NCI-H2171 (cell line): ENCODE data around the gene CD83.

Experiments
- DNase-seq: peaks from one replicate; lab custom pipeline; 2025; lab: John Stamatoyannopoulos, UW

The CD83 gene

DNA sequence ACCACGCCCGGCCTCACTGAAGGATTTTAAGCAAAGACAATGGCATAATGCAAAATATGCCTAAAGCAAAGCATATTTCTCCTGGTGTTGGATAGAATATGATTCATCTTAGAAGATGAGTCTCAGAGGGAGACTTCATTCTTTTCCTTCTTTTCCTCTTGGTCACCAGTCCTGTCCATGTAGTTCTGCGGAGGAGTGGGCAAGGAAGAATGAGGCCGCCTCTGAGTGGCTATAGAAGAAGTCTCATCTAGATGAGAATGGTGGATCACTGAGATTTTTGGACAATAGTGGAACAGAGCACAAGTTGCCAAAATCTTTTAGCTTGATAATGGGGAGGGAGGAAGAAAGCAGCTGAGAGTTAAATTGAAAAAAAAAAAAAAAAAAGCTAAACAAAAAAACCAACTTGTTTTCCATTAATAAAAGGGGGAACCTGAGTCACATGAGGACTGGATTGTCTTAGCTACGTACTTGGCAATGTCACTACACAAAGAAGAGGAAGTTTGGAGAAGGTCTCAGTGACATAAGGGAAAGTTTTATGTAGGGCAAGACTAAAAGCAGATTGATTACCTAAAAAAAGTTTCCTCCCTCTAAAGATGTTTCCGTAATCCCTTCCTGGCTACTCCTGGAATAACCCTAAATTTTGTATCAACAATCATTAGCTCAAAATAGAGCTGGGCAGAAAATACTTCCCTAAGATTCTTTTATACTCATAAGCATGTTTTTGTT lies 6.0 kb downstream of the CD83 start:
- DNase-seq, result no peak

DNA sequence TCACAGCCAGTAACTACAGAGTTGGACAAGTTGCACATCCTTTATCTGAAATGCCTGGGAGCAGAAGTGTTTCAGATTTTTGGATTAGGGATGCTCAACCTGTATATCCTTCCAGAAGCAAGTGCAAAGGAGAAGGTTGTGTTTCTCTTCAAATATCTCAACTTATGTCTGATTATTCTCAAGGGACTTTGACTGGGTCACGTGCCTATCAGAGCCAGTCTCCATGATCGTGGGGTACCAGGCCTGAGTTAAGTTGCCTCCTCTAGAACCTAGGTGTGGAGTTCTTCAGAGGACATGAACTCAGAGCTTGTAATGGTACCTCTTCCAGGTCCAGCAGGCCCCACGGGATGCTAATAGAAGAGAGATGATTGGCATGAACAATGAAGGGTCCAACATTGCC lies 7.8 kb downstream of the CD83 start:
- no peak for DNase-seq

DNA sequence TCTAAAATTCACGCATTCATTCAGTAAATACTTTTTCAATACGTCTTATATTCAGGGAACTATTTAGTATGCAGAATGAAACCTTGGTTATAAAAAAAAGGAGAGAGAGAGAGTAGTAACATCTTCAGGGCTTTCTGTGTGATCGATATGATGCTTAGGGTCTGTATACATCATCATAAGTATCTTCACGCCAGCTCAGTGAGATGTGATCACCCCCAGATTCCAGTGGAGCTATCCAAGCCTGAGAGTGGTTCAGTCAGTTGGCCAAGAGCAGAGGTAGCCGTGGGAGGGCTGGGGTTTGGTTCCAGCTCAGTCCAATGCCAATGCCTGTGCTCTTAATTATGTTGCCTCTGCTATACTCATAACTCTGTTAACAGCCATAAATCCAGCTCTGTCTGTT lies 8.6 kb downstream of the CD83 start:
- no peak for DNase-seq

DNA sequence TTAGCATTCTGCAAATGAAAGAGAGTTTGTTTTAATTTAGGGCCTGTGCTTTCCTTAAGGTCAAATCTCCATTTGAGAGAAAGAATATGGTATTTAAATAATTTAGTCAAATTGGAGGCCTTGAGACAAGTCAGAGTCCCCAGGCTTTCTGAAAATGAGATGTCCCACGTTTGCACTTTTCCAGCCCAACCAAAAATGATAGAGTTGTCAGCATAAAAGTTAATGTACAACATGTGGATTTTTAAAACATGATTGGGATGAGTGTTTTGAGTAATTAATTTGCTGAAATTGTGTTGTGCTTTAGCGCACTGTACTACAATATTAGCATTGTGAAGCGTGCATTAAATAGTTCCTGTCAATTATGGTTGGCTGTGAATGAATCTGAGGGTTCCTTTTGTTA lies 10.0 kb downstream of the CD83 start:
- DNase-seq, result no peak

DNA sequence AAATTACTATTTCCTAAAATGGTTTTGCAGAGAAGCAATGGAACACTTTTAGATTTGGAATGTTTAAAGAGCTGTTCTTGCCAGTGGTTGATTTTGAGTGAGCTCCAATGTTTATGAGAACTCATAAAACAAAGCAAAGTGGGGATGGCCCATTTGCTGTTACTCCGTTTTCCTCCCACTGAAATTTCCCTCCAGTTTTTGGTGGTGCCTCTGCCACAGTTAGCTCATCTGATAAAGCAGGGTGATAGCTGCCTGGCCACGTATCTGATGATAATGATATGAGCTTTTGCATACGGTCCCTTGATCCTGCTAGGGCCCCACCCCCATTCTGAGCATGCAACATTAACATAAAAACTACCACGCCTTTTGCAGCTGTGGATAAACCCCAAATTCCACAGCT lies 10.4 kb downstream of the CD83 start:
- DNase-seq, result no peak

DNA sequence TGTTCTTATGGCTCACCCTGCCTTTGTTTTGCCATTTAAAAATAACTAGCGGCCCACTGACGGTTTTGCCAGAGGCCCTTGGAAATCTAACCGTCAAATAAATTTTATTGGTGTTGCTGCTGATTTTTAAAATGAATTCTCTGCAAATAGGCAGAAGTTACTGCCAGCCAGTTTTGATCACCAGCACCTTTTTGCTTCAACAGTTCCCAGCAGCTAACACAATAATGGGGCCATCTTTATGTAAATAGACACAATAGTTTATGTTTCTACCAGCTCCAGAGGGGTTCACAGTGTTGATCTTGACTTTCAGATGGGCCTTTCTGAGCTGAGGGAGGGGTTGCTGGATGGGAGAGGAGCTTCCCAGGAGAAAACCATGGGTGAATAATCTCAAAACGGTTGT lies 11.2 kb downstream of the CD83 start:
- DNase-seq, result no peak

DNA sequence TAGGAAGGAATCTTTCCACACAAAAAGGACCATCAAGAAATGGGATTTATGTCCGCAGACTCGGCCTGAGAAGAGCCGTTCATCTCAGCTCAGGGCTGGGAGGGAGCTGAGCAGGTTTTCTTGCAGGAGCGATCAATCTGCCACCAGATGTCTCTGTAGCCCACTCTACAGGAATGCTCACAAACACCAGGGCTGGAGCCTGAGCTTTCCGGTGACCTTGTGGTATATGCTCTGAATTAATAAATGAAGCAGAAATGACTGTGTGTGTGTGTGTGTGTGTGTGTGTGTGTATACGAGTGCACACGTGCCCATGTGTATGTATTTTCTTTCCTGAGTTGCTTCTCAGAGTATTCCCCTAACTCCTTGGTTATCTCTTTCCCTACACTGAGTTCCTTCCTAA lies 12.0 kb downstream of the CD83 start:
- DNase-seq, result peak; percentile 61

DNA sequence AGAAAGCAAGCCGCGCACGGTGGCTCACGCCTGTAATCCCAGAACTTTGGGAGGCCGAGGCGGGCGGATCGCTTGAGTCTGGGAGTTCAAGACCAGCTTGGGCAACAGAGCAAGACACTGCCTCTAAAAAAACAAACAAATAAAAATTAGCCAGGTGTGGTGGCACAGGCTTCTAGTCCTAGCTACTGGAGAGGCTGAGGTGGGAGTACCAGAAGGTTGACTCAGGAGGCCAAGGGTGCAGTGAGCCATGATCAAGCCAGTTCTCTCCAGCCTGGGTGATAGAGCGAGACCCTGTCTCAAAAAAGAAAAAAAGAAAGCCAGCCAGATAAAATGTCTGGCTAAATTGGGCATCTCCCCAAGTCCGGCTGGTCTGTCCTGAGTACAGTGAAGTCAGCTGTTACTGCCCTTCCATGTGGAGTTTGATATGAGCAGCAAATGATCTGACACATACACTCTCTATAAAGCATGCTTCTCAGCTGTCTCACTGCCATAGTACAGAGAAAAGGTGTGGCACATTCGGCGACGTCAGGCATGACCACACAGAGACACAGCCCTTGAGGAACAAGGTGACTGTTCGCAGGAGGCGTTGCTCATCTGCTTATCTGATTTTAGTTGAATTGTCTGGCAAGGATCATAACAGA lies 13.0 kb downstream of the CD83 start:
- DNase-seq, result no peak

DNA sequence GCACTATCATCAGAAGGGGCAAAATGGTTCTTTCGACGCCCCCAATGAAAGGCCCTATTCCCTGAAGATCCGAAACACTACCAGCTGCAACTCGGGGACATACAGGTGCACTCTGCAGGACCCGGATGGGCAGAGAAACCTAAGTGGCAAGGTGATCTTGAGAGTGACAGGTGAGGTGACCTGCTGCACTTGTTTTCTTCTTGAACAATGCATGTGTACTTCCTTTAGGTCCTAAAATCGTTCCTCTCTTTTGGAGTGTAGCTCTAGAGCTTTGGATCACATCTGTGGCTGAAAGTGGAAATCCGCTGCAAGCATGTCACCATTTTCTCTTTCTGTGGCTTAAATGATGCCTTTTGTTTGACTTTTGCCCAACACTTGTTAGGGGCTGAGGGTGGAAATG lies 14.0 kb downstream of the CD83 start:
- no peak for DNase-seq

DNA sequence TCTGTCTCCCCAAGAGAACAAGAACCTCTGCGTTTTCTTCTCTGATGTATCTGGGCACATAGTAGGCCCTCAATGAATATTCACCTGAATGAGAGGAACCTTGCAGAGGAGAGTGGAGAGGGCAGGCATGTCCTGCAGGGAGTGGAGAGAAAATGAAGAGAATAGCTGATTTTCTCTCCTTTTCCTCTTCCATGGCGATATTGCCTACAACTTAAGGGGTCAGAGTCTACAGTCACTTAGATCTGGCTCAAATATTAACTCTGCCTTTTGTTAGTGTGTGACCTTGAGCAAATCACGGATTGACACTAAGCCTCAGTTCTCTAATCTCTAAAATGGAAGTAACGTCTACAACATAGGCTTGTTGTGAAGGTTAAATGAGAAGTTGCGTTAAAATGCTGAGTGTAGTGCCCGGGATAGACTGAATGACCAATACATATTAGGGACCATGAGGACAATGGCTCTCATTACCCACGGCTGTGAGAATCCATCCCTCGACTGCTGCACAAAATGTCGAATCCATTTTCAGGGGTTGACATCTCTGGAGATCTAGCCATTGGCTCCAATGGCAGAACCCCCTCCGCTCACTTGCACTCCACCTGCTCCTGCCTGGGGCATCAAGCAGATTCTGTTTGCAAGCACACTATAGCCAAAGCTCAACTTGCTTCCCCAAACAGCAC lies 14.8 kb downstream of the CD83 start:
- DNase-seq, result no peak

DNA sequence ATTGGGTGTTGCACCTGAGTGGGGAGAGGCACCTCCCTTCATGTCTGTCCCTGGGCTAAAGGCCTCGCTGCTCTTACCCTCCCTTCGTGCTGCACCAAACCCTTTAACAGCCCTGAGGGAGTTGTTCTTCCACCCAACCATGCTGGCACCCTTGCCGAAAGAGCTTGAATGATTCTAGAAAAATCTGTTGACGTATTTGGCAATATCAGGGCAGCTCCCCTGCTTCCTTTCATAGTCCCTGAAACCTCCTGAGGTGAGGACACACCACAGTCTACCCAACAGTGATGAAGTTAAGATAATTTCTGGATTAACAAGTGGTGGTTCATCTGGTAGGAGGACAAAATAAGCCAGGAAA lies 15.3 kb downstream of the CD83 start:
- DNase-seq, result no peak

DNA sequence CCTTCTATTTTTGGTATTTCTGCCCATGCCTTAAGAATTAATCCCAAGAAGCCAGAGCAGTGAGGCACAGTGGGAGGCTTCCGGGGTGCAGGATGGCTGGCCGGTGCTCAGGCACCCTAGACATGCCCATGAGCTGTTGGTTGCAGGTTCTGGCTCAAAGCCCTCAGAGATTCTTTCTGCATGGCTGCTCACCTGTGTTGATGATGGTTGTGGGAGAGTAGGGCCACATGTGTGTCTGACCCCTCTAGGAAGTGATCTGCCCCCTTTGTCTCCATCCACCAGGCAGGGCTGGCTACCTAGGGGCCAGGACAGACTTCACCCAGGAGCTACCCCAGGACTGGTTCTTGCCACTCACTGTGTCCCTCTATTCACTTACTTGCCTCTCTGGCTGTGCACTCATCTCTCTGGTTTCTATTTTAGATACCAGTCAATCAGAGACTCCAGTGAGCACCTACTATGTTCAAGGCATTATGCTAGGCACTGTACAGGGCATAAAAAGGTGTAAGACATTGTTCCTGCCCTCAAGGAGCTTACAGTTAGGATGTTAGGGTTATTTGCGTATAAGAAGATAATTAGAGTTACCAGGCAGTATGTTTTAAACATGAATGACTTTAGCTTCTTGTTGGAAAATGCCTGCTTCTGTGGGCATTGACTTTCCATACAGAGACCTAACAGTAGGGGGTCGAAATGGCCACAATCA lies 16.8 kb downstream of the CD83 start:
- DNase-seq, result no peak

DNA sequence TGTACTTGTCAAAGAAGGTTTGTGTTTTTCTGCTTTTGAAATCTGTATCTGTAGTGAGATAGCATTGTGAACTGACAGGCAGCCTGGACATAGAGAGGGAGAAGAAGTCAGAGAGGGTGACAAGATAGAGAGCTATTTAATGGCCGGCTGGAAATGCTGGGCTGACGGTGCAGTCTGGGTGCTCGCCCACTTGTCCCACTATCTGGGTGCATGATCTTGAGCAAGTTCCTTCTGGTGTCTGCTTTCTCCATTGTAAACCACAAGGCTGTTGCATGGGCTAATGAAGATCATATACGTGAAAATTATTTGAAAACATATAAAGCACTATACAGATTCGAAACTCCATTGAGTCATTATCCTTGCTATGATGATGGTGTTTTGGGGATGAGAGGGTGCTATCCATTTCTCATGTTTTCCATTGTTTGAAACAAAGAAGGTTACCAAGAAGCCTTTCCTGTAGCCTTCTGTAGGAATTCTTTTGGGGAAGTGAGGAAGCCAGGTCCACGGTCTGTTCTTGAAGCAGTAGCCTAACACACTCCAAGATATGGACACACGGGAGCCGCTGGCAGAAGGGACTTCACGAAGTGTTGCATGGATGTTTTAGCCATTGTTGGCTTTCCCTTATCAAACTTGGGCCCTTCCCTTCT lies 18.4 kb downstream of the CD83 start:
- no peak for DNase-seq

DNA sequence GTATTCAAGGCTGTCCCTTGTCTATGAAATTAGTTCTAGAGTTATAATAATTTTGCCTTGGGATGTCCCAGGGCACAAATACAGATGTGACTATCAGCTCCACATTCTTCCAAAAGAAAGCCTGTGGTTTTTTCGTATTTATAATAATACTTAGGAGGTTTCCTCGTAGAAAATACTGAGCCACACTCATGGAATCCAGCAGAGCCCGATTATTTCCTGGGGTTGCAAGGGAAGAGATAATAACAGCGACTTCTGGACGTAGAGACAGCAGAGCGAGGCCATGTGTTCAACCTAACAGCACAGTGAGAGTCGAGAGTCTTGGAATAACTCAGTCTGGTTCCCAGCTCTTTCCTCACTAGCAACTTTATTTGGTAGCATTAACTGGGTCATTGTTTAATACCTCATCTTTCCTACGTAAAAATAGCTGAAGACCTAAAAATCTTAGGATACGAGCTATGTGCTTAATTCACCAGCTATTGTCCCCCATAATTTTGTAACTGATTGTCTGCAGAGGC lies 21.2 kb downstream of the CD83 start:
- no peak for DNase-seq

DNA sequence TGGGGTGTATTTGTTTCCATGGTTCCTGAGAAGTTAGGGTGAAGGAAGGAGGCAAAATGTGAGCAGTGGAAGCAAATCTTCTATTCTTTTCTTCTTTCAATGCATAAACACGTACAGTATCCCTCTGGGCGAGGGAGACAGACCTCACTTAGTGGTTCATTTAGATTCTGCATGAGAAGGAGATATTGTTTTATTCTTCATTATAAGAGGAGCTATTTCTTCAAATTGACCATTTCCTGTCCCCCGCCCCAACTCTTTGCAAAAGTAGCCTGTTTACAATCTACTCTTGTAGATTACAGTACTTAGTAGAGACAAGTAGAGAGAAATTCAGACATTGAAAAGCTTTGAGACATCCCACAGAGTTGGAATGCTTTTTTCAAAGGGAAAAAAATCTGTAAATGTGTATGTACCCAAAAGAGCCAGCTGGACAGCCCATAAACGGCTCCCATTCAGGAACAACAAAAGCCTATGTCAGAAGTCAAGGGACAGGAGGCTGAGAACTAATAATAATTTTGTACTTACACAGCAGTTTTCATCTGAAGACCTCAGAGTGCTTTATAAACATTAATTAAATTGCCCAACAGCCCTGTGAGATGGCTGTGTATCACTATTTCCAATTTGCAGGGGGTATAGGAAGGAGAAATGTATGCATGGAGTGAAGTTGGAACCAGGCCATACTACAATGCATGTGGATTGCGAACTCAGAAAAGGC lies 23.9 kb downstream of the CD83 start:
- no peak for DNase-seq

DNA sequence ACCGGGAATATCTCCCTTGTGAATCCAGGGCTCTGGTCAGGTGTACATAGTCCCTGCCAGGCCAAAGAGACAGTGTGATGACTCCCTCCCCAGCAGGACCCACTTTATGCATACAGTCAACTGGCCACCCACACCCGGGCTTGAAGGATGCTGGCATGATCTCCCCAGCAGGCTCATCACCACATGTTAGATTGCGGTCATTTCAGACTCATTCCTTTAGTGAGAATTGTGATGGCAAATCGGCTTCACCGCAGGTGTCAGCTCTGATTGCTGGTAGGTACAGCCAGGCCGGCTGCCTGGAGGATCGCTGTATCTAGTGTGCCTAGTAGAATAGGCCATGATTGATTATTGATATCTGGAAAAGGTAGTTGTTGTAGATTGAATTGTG lies 24.5 kb downstream of the CD83 start:
- no peak for DNase-seq

DNA sequence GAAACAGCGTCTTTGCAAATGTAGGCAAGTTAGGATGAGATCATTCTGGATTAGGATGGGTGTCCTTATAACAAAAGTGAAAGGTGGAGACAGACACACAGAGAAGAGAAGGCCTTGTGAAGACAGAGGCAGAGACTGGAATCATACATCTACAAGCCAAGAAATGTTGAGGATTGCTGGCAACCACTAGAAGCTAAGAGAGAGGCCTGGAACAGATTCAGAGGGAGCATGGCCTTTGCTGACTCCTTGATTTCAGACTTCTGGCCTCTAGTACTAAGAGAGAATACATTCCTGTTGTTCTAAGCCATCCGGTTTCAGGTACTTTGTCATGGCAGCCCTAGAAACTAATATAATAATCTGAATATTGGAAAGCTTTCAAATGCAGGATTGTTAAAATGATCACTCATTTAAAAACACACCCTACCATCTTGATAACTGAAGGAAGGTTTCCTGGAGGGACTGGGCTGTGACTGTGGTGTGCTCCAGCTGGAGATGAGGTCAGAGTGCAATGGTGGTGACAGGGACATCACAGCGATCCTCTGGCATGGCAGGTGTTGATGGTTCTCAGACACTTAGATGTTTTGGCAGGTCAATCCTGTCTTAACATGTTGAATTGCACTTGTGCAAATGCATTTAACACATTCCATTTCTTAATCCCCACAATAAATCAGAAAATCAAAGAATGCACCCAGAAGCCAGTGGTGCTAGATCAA lies 25.1 kb downstream of the CD83 start:
- no peak for DNase-seq

DNA sequence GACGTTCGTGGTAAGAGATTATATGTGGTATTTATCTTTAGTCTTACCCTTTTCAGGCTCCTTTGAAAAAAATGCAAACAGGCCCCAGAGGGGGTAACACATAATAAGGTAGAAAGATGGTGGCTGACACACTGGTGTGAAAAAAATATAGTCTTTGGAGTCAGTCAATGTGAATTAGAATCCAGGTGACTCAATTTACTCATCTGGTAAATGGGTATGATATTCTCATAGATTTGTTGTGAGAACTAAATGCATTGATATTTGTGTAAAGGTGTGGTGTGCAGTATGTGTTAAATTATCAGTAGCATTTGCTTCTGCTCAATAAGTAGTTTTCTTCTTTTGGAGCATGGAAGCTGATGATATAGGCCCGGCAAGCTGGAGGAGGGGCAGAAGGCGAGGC lies 25.7 kb downstream of the CD83 start:
- no peak for DNase-seq

DNA sequence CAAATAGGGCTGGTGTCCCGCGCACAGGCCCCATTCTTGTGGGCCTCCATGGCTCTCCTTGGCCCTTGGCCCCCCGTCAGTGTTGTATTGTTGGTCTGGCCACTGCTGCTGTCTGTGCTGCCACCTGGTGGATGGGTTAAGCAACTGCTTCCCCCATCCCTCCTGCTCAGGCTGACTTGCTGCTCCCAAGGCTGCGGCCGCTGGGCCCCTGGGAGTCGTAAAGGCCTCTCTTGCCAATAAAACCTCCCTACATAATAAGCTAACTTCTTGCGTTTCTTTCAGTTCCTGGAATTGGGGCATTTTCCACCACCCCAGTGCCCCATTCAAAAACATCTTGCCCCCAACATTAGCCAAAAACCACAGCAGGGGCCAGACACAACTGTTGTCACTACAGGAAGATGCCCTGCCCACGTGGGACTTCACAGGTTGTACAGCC lies 27.1 kb downstream of the CD83 start:
- DNase-seq, result peak; percentile 16

DNA sequence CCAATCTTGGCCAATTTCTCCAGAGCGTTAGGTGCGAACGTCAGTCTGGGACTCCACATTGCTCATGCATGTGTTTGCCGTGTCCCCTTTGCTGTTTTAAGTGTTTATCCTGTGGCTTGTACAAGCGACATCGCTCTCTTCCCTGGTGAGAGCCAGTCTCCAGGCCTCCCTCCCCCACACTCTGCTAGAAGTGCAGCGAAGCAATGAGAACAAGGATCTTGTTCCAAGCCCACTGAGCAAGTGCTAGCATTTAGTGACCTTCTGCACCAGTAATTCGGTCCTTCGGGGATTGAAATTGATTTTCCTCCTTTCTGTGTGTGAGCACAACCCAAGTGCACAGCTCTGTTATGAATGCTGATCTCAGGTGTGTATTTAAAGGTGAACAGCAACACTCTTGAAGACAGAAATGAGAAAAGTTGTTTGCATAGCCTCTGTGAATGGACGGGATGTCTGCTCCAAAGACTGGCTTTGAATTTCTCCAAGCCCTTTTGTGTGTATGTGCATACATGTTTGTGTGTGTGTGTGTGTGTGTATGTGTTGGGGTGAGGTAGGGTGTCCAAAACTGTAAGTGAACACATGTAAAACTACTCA lies 29.0 kb downstream of the CD83 start:
- peak; percentile 58 for DNase-seq

DNA sequence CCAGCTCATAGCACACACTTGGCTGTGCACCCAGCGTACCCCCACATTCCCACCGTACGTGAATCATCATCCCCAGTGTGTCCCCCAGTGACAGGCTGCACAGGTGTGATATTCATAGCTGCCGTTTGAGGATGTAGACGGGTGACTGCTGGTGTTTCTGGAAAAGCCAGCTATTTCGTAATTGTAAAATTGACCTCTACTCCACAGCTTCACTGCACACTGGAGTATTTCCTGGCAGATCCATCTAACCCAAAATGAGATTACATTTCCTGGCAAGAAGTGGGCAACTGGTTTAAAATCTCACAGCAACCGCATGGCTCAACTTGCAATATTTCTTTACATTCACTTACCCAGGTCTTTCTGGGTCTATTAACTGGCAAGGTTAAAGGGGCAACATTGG lies 30.3 kb downstream of the CD83 start:
- no peak for DNase-seq
